ENCODE results near the gene WIPI1.

DNA sequence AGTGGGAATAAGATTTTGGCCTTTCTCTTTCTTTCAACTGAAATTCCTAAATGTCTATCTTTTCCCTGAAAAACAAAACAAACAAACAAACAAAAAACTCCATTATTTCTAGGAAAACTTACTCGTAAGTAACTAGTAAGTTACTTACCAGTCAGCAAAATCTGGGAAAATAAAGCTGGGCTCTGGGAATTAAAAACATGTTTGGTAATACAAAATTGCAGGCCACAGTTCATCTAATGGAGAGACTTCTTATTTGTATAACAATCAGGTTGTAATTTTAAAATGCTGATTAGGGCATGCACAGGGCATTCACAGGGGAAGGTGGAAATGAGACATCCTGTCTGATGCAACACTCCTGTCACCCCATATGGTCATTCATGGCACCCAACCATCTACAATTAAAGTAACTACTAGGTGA is 3.8 kb upstream of the WIPI1 start:
- TF ChIP-seq, protein P1, sequence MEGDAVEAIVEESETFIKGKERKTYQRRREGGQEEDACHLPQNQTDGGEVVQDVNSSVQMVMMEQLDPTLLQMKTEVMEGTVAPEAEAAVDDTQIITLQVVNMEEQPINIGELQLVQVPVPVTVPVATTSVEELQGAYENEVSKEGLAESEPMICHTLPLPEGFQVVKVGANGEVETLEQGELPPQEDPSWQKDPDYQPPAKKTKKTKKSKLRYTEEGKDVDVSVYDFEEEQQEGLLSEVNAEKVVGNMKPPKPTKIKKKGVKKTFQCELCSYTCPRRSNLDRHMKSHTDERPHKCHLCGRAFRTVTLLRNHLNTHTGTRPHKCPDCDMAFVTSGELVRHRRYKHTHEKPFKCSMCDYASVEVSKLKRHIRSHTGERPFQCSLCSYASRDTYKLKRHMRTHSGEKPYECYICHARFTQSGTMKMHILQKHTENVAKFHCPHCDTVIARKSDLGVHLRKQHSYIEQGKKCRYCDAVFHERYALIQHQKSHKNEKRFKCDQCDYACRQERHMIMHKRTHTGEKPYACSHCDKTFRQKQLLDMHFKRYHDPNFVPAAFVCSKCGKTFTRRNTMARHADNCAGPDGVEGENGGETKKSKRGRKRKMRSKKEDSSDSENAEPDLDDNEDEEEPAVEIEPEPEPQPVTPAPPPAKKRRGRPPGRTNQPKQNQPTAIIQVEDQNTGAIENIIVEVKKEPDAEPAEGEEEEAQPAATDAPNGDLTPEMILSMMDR (IDR thresholded peaks at IDR 0.05) = no peak
- no peak for TF ChIP-seq EP300 (IDR thresholded peaks at IDR 0.05)
- no peak for TF ChIP-seq POLR2A (IDR thresholded peaks at IDR 0.05; ENCODE audit: low read depth)
- TF ChIP-seq POLR2AphosphoS5 (IDR thresholded peaks at IDR 0.05) = no peak
